GM21717 (cell line): ENCODE data around the gene TIRAP.

ENCODE experiments used
- ATAC-seq: cut with Tn5 transposase; IDR thresholded peaks from one replicate; pipeline ENCODE4 v1.9.1; 2021; ENCODE audit warnings: mild to moderate bottlenecking, moderate library complexity; ENCODE audit not compliant: unreplicated experiment

Gene TIRAP

DNA sequence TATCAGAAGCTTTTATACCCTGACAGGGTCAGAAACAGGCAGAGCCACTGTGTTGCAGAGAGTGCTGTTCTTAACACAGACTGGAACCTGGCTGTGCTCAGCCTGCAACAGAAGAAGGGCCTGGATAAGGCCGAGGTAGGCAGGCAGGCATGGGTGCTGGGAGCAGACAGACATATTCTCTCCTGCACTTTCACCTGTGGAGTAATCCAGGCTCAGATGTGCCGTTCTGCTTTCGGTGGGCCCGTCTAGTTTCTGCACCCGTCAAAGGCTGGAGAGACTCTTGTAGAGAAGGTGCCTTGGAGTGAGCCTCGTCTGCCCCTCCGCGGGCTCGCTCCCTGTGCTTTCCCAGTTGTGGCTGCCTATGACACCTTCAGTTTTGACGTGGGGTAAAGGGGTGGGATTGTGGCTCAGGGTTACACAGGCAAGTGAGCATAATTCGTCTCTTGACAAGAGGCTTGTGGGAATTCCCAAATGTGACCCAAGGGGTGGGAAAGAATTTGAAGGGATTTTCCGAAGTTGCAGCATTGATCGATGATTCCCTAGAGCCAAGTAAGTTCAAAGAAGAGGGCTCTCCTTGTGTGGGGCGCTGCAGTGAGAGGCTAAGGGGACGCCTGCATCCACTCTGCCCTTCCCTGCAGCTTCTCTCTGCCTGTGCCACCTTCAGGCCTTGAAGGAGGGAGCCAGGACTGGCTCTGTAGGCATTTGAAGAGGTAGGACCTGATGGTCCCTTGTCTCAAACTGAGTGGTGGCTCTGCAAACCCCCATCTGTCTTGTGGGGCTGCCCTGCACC, 56.4 kb downstream of the TIRAP start:
- no peak for ATAC-seq

DNA sequence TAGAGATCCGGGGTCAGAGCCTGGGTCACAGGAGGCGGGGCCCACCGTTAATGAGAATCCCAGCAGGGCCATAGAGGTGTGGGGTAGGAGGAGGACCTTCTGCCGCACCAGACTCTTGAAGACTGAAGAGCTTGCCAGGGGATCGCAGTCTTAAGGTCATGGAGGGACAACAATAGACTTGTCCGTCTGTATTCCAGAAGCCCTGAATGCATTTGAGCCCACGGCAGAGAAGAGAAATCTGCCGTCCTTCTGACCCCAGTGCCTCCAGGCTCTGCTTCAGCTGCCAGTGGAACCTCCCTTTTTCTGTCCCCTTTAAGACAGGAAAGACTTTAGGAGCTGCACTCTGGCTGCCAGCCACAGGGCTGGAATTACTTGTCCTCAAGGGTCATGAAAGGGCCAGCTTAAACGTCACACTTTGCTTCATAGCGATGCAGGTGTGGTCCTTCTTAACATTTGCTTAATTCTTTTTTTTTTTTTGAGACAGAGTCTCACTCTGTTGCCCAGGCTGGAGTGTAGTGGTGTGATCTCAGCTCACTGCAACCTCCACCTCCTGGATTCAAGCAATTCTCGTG, 57.1 kb downstream of the TIRAP start:
- no peak for ATAC-seq

DNA sequence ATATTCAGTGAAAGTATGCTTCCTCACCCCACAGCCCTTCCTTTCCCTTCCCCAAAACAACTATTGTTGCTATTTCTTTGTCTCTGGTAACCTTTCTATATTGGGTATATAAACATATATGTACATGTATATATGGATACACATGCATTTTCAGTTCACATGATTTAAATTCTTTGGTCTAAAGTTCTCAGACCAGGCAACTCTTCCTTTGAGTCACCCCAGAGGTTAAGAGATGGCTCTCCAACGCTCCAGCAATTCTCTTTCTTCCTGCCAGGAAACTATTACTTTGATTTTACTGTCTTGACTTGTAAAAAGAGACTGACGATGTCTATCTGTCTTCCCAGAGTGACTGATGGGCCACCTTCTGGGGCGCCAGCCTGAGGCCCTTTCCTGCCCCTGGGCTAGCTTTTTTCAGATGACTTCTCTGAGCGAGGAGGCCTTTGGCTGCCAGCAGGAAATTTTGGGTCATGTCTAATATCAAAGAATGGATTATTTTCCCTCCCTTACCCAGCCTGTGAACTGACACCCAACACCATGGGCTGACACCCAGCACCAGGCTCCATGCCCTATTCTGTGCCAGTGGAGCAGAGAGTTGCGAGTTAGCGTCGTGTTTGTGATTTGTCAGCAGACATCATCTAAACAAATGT, 58.2 kb downstream of the TIRAP start:
- ATAC-seq, result no peak

DNA sequence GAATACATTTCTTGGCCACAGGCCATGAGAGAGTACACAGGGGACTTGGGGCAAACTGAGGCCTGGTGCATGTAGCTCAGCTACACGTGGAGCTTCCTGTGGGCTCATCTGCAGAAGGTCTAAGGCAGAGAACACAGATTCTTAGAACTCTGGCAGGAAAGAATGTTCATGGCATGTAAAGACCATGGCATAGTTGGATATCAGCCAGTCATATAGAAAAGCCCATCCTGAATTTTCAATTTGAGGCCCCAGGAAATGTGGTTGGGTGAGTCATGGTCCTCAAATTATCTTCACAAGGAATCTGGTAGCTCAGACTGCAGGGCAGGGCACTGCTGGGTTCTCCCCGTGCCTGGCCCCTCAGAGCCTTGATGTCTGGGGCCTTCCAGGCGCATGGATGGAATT, 58.9 kb downstream of the TIRAP start:
- ATAC-seq, result no peak

DNA sequence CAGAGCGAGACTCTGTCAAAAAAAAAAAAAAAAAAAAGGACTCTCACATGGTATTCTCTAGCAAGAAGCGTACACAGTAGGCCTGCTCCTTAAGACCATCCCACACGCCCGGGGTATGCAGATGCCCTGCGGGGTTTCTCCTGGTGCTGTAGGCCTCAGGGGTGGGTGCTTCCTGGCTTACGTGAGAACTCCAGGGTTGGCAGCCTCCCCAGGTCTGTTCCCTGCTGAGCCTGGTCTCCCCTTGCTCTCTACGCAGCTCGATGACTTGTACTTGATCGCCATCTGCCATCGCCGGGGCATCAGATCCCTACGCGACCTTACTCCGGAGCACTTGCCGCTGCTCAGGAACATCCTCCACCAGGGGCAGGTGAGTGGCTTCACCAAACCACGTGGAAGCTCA, 60.2 kb downstream of the TIRAP start:
- ATAC-seq, result no peak
